GM10248 (cell line): ENCODE measurements around the gene AK4.

Experiments
- CTCF ChIA-PET: fragments of 300-600 bp; sonication (Branson Sonifier 250); formaldehyde crosslinking; extraction: SDS; loops from one replicate; lab custom pipeline; 2021; ENCODE audit warnings: antibody characterized with exemption; lab: Yijun Ruan, JAX
- POLR2A ChIA-PET: fragments of 350-650 bp; sonication (Branson Sonifier 250); formaldehyde crosslinking; extraction: SDS; loops from one replicate; lab custom pipeline; 2020; ENCODE audit warnings: antibody characterized with exemption; lab: Yijun Ruan, JAX
- DNase-seq: peaks from one replicate; pipeline ENCODE4 v3.0.0; 2012; ENCODE audit errors: extremely low spot score
- CTCF ChIP-seq: IDR thresholded peaks from 2 replicates; pipeline ENCODE4 v1.5.1; 2012; ENCODE audit warnings: mild to moderate bottlenecking, low read depth; ENCODE audit errors: extremely low read depth, missing control alignments, control extremely low read depth

Gene AK4

DNA sequence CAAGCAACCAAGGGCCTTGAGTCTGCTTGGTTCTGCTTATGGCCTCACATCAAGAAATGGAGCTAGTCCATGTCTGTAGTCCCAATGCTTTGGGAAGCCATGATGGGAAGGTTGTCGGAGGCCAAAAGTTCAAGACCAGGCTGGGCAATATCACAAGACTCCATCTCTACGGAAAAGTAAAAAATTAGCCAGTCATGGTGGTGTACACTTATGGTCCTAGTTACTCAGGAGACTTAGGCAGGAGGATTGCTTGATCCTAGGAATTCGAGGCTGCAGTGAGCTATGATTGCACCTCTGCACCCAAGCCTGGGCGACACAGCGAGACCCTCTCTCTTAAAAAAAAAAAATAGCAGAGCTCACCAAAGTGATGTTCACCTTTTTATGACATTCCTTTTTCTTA lies 81.2 kb downstream of the AK4 start:
- no peak for TF ChIP-seq CTCF
- no peak for DNase-seq
- CTCF ChIA-PET = interaction anchor here (1.0 to 2.2 kb wide), 7 partner anchors 8 to 25 kb away, joined by 3 to 14 read pairs (median 7); no protein-coding TSS in a partner anchor
- POLR2A ChIA-PET = no interaction called here

DNA sequence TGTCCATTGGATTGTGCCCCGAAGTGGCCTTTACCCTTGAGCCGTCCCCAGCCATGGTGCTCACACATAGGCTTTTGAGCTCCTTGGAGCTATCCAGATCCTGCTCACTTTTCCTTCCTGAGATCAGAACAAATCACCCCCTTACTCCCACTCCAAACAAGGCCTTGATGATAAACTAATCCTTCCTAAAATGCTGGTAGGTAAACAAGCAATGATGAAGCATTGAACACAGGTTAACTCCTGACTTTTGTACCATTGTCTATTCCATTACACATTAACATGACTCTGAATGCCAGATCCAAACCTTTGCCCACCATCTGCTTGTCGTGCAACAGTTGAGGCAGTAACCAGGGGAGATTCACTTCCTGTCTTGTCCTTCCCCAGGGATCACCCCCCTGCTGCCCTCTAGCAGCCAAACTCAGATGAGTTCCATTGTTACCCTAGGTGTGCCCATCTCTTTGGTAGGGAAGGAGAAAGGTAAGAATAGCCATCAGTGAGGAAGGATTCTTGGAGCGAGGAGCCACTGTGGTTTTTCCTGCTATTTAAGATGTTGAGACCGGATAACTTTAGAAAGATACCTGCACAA lies 81.8 kb downstream of the AK4 start:
- POLR2A ChIA-PET = no interaction called here
- CTCF ChIA-PET = interaction anchor here (1.4 to 2.2 kb wide), 6 partner anchors 9 to 24 kb away, joined by 3 to 14 read pairs (median 7); no protein-coding TSS in a partner anchor
- DNase-seq = no peak
- TF ChIP-seq CTCF = no peak

- TF ChIP-seq CTCF = no peak
- CTCF ChIA-PET = interaction anchor here (0.6 to 2.2 kb wide), 11 partner anchors 10 to 457 kb away, joined by 3 to 10 read pairs (median 5); no protein-coding TSS in a partner anchor
- POLR2A ChIA-PET = no interaction called here
- DNase-seq = no peak
Observed at GRCh38 chr1:65230731-65231481, 82.9 kb downstream of the AK4 start.

DNA sequence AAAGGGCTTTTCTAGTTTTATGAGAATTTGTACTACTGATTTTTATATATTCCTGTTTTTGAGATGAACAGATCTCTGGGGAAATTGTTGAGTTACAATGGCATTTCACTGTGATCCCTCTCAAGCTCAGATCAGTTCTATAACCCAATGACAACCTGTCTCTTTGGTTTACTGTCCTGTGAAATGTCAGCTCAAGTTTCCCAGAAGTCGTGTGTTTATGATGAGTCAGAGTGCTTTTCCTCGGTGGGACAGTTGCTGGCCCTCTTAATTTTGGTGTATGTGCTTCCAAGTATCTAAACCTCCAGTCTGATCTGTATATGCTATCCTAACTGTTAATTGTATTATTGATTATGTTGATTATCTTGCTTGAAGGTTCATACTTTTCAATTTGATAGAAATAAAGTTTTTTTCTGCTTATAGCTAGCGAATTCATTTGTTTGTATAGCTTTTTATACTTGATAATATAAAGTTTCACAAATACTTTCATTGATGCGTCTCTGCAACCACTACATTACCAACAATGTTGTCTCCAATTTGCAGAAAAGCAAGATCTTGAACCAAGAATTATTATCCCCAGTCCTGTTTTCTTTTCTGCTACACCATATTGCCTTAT lies 83.8 kb downstream of the AK4 start:
- ChIA-PET POLR2A (no interaction called here), CTCF (interaction anchor here (0.6 to 1.5 kb wide), 10 partner anchors 8 to 456 kb away, joined by 3 to 10 read pairs (median 4); no protein-coding TSS in a partner anchor)
- DNase-seq = no peak
- no peak for TF ChIP-seq CTCF

DNA sequence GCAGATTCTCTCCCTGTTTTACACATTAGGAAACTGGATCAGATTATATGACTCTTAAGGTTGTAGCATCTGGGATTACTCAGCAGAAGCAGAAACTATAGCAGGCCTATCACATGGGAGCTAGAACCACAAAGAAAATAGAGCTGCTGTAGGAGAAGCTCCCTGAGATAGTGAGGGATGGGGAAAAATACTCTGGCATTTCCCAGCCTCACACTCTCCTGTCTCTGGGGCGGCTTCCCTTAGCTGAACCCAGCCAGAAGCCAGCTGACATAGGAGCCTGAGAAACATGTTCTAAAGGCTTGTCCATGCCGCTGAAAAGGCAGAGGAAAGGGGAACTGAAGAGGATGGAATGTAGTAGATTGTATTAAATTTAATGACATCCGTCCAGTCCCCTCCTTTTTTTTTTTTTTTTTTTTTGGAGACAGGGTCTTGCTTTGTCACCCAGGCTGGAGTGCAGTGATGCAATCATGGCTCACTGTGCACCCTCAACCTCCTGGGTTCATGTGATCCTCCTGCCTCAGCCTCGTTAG lies 84.5 kb downstream of the AK4 start:
- DNase-seq = no peak
- TF ChIP-seq CTCF = no peak
- ChIA-PET CTCF (interaction anchor here (1.0 to 1.5 kb wide), 9 partner anchors 9 to 455 kb away, joined by 3 to 10 read pairs (median 4); no protein-coding TSS in a partner anchor), POLR2A (no interaction called here)

GRCh38 chr1:65233782-65234181 lies 85.8 kb downstream of the AK4 start:
- no peak for DNase-seq
- no peak for TF ChIP-seq CTCF
- POLR2A ChIA-PET = no interaction called here
- CTCF ChIA-PET = interaction anchor here (0.8 to 1.5 kb wide), 3 partner anchors 8 to 454 kb away, joined by 3 read pairs; no protein-coding TSS in a partner anchor
